Testis (tissue), 2 donors: ENCODE measurements around the gene SENP1.

Experiments used
- CTCF ChIP-seq, 3 experiments: fragments of 450-650 bp in 2 of 3; fragments of 200-600 bp in 1 of 3; sonication (generic) in 1 of 3; IDR thresholded peaks; one replicate each; pipeline ENCODE4 v1.5.1; 2016 to 2019; ENCODE audit warnings: antibody characterized with exemption in 3 of 3, mild to moderate bottlenecking in 2 of 3, moderate library complexity in 1 of 3
- POLR2A ChIP-seq: fragments of 450-650 bp; IDR thresholded peaks from one replicate; pipeline ENCODE4 v1.6.1; 2017; ENCODE audit warnings: antibody characterized with exemption, mild to moderate bottlenecking, moderate library complexity

GRCh38 chr12:48122065-48122834, 16.4 kb upstream of the SENP1 start:
- TF ChIP-seq CTCF (IDR thresholded peaks at IDR 0.05): no peak
- no peak for TF ChIP-seq POLR2A
